GM21576 (cell line): ENCODE measurements around the gene FAF1.
A peak's percentile ranks its signal among the peaks of the same experiment; 100 is the strongest.

ENCODE experiments used
- ATAC-seq: cut with Tn5 transposase; IDR thresholded peaks from one replicate; pipeline ENCODE4 v1.9.1; 2021; ENCODE audit warnings: mild to moderate bottlenecking, moderate library complexity; ENCODE audit not compliant: unreplicated experiment

Gene FAF1

GRCh38 chr1:50978852-50979781 is 19.1 kb upstream of the FAF1 start:
- ATAC-seq, result no peak

DNA sequence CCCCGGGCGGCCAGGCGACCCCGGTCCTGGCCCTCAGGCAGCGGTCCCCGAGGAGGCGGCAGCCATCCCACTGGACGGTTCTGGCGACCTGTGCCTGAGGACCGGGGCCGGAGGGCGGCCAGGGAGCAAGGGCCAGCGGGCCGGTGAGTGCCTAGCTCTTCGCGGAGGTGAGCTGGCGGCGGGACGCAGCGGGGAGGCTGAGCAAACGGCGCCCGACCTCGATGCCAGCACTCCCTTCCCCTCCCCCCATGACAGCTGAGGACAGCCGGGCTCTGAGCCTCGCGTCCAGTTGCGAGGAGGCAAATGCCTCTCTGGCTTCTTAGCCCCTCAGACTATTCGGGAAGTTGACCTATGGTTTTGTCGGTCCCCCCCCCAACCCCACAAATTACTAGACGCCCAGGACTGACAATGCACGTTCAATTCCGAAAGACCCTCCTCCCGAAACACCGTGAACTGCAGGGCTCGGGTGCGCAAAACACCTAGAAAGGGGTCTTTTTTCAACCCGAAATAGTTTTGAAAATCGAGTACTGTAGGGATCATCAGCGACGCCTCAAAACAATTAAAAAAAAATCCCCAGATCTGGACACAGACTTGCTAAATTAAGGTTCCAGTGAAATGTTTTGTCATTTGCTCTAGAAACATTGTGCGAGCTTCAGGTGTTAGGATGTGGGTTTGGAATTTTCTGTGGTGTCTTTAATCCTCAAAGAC is 18.2 kb upstream of the FAF1 start:
- peak; percentile 30 for ATAC-seq

DNA sequence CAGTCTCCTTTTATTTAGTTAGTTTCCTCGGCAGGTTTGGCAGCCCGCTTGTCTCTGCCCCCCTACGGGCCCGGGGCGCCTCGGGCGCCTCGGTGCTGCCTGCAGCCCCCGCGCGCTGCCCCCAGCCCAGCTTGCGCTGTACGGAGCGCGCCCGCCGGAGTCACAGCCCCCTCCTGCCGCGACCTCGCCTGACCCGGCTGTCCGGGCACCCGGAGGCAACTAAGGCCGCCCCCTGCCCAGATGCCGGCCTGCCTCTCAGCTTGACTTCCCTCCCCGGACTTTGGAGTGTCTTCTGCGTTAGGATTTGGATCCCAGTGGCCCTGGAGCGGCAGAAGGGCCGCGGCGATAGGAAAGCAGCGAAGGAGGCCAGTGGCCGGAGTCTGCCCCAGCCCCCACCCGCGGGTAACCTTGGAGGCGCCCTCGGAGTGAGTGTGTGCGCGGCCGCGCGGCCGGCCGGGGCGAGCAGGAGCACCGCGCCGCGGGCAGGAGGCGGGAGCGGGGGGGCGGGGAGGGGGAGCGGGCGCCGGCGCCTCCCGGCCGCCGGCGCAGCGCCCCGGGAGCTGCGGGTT is 17.6 kb upstream of the FAF1 start:
- peak; percentile 40 for ATAC-seq

GRCh38 chr1:50976890-50977574 is 17.0 kb upstream of the FAF1 start:
- peak; percentile 54 for ATAC-seq

GRCh38 chr1:50976111-50976889 is 16.2 kb upstream of the FAF1 start:
- no peak for ATAC-seq

DNA sequence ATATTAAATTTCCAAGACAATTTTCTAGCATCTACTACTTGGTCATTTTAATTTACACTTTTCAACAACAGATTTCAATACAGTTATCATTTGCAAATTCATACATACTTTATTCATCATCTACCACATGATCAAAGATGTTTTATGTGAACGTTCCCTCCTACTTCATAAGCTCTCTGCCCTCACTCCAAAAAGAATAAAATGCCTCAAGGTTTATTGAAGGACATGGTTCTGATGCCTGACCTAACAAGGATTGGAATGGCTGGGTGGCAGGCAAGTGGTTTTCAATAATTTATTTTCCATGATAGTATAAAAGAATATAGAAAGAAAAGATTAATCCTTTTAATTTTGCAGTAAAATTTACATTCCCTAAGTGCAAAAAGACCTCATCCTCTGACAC is 15.4 kb upstream of the FAF1 start:
- ATAC-seq, result no peak

GRCh38 chr1:50974618-50974935 is 14.5 kb upstream of the FAF1 start:
- no peak for ATAC-seq

GRCh38 chr1:50973875-50974617 is 14.0 kb upstream of the FAF1 start:
- no peak for ATAC-seq

DNA sequence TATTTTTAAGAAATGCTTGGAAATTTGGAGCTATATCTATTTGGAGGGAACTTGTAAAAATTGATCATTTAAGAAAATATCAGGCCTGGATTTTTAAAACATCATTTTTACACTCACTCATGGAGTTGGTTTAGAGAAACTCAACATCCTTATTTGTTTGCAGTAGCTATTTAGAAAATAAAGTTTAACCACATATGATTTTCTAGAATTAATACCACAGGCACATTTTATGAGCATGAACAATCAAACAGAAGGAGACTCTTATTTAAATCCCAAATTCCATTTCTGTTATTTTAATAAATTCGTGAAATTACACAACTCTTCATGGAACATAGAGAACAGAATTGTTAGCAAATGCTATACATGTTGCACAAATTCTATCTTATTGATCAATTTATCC is 13.2 kb upstream of the FAF1 start:
- ATAC-seq, result no peak

DNA sequence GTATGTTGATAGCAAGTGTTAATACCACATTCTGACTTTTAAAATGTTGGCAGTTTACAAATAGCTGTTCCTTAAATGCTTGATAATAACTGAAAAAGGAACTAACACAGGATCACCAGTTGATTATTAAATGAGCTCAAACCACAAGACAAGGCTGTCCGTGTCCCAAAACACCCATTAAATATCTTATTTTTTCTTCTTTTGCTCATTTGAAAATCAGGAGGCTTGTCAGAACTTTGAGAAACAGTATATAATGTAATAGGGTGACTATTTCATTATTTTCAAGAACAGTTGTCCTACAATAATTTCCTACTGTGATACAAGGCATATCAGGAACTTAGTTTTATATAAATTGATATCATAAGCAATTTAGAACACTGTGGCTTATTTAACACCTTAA is 12.7 kb upstream of the FAF1 start:
- no peak for ATAC-seq

GRCh38 chr1:50971748-50972305 is 11.8 kb upstream of the FAF1 start:
- no peak for ATAC-seq

GRCh38 chr1:50970931-50971582 is 11.0 kb upstream of the FAF1 start:
- ATAC-seq, result no peak

GRCh38 chr1:50970509-50970887 is 10.4 kb upstream of the FAF1 start:
- no peak for ATAC-seq

GRCh38 chr1:50969611-50970508 is 9.8 kb upstream of the FAF1 start, which contains the start of gene CDKN2C:
Gene CDKN2C (plus strand): TSS chr1:50970245. CDS start chr1:50970369, 124 bp downstream.
- ATAC-seq, result peak; percentile 23

- ATAC-seq, result peak; percentile 20
These were observed 8.9 kb upstream of the FAF1 start for GRCh38 chr1:50968821-50969610.

DNA sequence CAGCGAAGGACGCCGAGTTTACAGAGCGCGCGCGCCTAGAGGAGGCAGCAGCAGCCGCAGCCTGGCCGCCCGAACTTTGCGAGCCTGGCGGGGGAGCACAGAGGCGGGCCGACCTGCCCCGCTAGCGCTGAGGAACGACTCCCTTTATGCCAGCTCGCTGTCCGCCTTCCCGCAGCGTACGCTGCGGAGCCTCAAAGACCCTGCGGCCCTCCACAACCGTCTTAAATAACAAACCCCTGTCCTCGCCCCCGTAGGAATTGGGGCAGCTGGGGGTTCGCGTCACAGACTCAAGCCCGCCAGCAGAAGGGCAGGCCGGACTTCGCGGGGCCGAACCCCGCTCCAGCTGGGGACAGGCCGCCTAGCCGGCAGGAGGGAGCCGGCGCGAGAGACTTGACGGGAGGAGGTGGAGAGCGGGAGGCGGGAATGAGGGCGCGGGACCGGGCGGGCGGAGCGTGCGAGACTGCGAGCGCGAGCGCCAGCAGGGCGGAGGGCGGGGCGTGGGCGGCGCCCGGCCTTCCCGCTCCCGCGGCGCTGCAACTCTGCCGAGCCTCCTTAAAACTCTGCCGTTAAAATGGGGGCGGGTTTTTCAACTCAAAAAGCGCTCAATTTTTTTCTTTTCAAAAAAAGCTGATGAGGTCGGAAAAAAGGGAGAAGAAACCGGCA is 8.2 kb upstream of the FAF1 start:
- peak; percentile 65 for ATAC-seq
